ENCODE measurements around the gene PEX5L.

DNA sequence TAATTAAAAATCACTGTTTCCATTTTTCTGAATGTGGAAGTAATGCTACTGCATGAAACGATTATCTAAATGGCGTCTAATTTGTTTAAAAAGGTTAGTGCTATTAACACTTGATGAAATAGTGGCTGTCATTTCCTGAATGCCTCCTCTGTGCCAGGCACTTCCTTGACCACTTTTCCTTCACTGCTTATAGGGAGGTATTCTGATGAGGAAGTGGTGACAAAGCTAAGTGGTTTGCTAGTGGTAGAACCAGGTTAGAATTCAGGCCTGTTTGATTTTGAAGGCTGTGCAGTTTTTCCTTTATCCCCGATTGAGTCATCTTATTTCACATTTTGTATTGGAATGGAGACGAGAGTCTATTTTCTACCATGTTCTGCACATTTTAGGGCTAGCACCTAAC is 264.9 kb downstream of the PEX5L start:
- no peak for TF ChIP-seq EP300 (IDR thresholded peaks at IDR 0.05)
- TF ChIP-seq, protein P1, sequence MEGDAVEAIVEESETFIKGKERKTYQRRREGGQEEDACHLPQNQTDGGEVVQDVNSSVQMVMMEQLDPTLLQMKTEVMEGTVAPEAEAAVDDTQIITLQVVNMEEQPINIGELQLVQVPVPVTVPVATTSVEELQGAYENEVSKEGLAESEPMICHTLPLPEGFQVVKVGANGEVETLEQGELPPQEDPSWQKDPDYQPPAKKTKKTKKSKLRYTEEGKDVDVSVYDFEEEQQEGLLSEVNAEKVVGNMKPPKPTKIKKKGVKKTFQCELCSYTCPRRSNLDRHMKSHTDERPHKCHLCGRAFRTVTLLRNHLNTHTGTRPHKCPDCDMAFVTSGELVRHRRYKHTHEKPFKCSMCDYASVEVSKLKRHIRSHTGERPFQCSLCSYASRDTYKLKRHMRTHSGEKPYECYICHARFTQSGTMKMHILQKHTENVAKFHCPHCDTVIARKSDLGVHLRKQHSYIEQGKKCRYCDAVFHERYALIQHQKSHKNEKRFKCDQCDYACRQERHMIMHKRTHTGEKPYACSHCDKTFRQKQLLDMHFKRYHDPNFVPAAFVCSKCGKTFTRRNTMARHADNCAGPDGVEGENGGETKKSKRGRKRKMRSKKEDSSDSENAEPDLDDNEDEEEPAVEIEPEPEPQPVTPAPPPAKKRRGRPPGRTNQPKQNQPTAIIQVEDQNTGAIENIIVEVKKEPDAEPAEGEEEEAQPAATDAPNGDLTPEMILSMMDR (IDR thresholded peaks at IDR 0.05): no peak
- no peak for TF ChIP-seq POLR2A (IDR thresholded peaks at IDR 0.05)

Data from tibial nerve (tissue), 4 donors.